Keratinocyte (primary cell): ENCODE measurements around the gene CELF2. TPM values are rescaled to one million over a fixed set of nuclear protein-coding genes. Genes with fewer than 3 reads are reported as not detected.

ENCODE experiments used
- DNase-seq: peaks from one replicate; pipeline ENCODE4 v3.0.0-alpha.2; 2011; ENCODE audit warnings: low read depth, missing footprints, low spot score
- FAIRE-seq: peaks from 2 replicates; lab custom pipeline; 2011; peaks lifted over from hg19 to GRCh38; lab: Jason Lieb, UNC
- H2AFZ ChIP-seq: 2 replicates; pipeline ENCODE4 v1.6.0; 2012; ENCODE audit warnings: low read length, control low read depth, inconsistent platforms; ENCODE audit not compliant: control insufficient read depth
- H3K27ac ChIP-seq: 2 replicates; pipeline ENCODE4 v1.5.1; 2011; ENCODE audit warnings: low read length; ENCODE audit not compliant: control insufficient read depth, insufficient read depth
- H3K27me3 ChIP-seq: 3 replicates; pipeline ENCODE4 v1.6.0; 2011; ENCODE audit warnings: low read length; ENCODE audit not compliant: control insufficient read depth, insufficient read depth; ENCODE audit errors: extremely low read depth
- H3K36me3 ChIP-seq, 2 experiments: 2 replicates in 1 of 2; 3 replicates in 1 of 2; pipeline ENCODE4 v1.5.1; 2011; ENCODE audit warnings: low read length in 2 of 2, mild to moderate bottlenecking in 1 of 2; ENCODE audit not compliant: control insufficient read depth in 2 of 2, insufficient read depth in 2 of 2; ENCODE audit errors: extremely low read depth in 1 of 2
- H3K4me1 ChIP-seq: 3 replicates; pipeline ENCODE4 v1.5.1; 2011; ENCODE audit warnings: low read length; ENCODE audit not compliant: control insufficient read depth, insufficient read depth; ENCODE audit errors: extremely low read depth
- H3K4me2 ChIP-seq: 3 replicates; pipeline ENCODE4 v1.6.0; 2011; ENCODE audit warnings: low read depth, low read length; ENCODE audit not compliant: control insufficient read depth, insufficient read depth; ENCODE audit errors: extremely low read depth
- H3K4me3 ChIP-seq, 3 experiments: fragments of 200-600 bp in 1 of 3; sonication (generic) in 1 of 3; 2 replicates in 2 of 3; 3 replicates in 1 of 3; pipeline ENCODE4 v1.5.1; 2011 to 2016; ENCODE audit warnings: low read length in 3 of 3, mild to moderate bottlenecking in 3 of 3, control low read depth in 2 of 3, inconsistent platforms in 1 of 3, low read depth in 1 of 3, mixed read lengths in 1 of 3, mixed run types in 1 of 3, moderate library complexity in 1 of 3; ENCODE audit not compliant: control insufficient read depth in 2 of 3, insufficient read depth in 2 of 3; ENCODE audit errors: extremely low read depth in 1 of 3
- H3K79me2 ChIP-seq: 2 replicates; pipeline ENCODE4 v1.6.0; 2012; ENCODE audit warnings: low read length; ENCODE audit not compliant: control insufficient read depth, insufficient read depth
- H3K9ac ChIP-seq: 3 replicates; pipeline ENCODE4 v1.6.0; 2011; ENCODE audit warnings: low read length; ENCODE audit not compliant: control insufficient read depth, insufficient read depth; ENCODE audit errors: extremely low read depth
- H3K9me1 ChIP-seq: 3 replicates; pipeline ENCODE4 v1.6.0; 2011; ENCODE audit warnings: low read length; ENCODE audit not compliant: control insufficient read depth, insufficient read depth; ENCODE audit errors: extremely low read depth
- H3K9me3 ChIP-seq: 2 replicates; pipeline ENCODE4 v1.5.1; 2012; ENCODE audit warnings: low read depth, low read length; ENCODE audit not compliant: control insufficient read depth
- H4K20me1 ChIP-seq: 3 replicates; pipeline ENCODE4 v1.6.0; 2011; ENCODE audit warnings: low read length; ENCODE audit not compliant: control insufficient read depth, insufficient read depth; ENCODE audit errors: extremely low read depth
- EZH2 ChIP-seq: IDR thresholded peaks from one replicate; pipeline ENCODE4 v1.6.1; 2012; ENCODE audit warnings: inconsistent platforms, mild to moderate bottlenecking, low read length, moderate library complexity
- dilution Hi-C: fragments of 300-500 bp; cut with MboI; formaldehyde crosslinking; loops from one replicate; pipeline ENCODE4 v1.7.0; 2020; ENCODE audit warnings: low sequenced_read_pairs; ENCODE audit not compliant: extremely low pct_ligation_motif_present
- polyA plus RNA-seq, 5 experiments: library from polyadenylated mRNA; depleted of rRNA in 3 of 5; stranded (reverse) in 3 of 5; stranded (forward) in 1 of 5; unstranded in 1 of 5; fragments of >200 nt; gene quantifications; 1 replicate in 1 of 5; 2 replicates in 3 of 5; 3 replicates in 1 of 5; pipeline versions ENCODE4 v1.2.1 to v1.2.3, GENCODE V29; 2011 to 2012; ENCODE audit warnings: missing spikeins in 2 of 5, low read depth in 1 of 5, low replicate concordance in 1 of 5
- TF ChIP-seq, protein P1 (sequence below), 3 experiments: IDR thresholded peaks in 1 of 3; conservative IDR thresholded peaks in 1 of 3; optimal IDR thresholded peaks in 1 of 3; 2 replicates in 2 of 3; 3 replicates in 1 of 3; pipeline versions ENCODE3 to v1.5.1; 2011; ENCODE audit warnings: low read length in 3 of 3, mild to moderate bottlenecking in 3 of 3, moderate library complexity in 2 of 3, control low read depth in 1 of 3, inconsistent platforms in 1 of 3; ENCODE audit not compliant: insufficient read depth in 2 of 3; ENCODE audit errors: extremely low read depth in 1 of 3

Gene CELF2
- polyA plus RNA-seq, 1 donor (not counting 4 experiments of a cell fraction or from before 2014, with no cell fraction given), result 9.8 TPM

GRCh38 chr10:11049806-11050205 lies 32.1 kb downstream of the CELF2 start:
- H3K27me3 ChIP-seq, result no peaks in the 10 kb centered on the region
- no peaks in the 10 kb centered on the region for H3K36me3 ChIP-seq
- H2AFZ ChIP-seq, result no peak overlapping the region
- no peaks in the 10 kb centered on the region for H3K9me1 ChIP-seq
- no peak for DNase-seq
- H3K4me3 ChIP-seq, result no peak overlapping the region
- no peaks in the 10 kb centered on the region for H3K4me1 ChIP-seq
- no peak for TF ChIP-seq EZH2
- TF ChIP-seq, protein P1, sequence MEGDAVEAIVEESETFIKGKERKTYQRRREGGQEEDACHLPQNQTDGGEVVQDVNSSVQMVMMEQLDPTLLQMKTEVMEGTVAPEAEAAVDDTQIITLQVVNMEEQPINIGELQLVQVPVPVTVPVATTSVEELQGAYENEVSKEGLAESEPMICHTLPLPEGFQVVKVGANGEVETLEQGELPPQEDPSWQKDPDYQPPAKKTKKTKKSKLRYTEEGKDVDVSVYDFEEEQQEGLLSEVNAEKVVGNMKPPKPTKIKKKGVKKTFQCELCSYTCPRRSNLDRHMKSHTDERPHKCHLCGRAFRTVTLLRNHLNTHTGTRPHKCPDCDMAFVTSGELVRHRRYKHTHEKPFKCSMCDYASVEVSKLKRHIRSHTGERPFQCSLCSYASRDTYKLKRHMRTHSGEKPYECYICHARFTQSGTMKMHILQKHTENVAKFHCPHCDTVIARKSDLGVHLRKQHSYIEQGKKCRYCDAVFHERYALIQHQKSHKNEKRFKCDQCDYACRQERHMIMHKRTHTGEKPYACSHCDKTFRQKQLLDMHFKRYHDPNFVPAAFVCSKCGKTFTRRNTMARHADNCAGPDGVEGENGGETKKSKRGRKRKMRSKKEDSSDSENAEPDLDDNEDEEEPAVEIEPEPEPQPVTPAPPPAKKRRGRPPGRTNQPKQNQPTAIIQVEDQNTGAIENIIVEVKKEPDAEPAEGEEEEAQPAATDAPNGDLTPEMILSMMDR (optimal IDR thresholded peaks at IDR 0.05 in 1 of 3, IDR thresholded peaks at IDR 0.05 in 1 of 3, conservative IDR thresholded peaks at IDR 0.05 in 1 of 3; ENCODE audit: extremely low read depth in 1 of 3, insufficient read depth in 2 of 3, low read length in 3 of 3), result no peak
- FAIRE-seq, result no peak
- H4K20me1 ChIP-seq, result no peaks in the 10 kb centered on the region
- no peak overlapping the region for H3K4me2 ChIP-seq
- H3K79me2 ChIP-seq, result no peaks in the 10 kb centered on the region
- H3K9me3 ChIP-seq, result no peaks in the 10 kb centered on the region
- dilution Hi-C loops, result no loop called here
- no peak overlapping the region for H3K27ac ChIP-seq
- no peak overlapping the region for H3K9ac ChIP-seq

DNA sequence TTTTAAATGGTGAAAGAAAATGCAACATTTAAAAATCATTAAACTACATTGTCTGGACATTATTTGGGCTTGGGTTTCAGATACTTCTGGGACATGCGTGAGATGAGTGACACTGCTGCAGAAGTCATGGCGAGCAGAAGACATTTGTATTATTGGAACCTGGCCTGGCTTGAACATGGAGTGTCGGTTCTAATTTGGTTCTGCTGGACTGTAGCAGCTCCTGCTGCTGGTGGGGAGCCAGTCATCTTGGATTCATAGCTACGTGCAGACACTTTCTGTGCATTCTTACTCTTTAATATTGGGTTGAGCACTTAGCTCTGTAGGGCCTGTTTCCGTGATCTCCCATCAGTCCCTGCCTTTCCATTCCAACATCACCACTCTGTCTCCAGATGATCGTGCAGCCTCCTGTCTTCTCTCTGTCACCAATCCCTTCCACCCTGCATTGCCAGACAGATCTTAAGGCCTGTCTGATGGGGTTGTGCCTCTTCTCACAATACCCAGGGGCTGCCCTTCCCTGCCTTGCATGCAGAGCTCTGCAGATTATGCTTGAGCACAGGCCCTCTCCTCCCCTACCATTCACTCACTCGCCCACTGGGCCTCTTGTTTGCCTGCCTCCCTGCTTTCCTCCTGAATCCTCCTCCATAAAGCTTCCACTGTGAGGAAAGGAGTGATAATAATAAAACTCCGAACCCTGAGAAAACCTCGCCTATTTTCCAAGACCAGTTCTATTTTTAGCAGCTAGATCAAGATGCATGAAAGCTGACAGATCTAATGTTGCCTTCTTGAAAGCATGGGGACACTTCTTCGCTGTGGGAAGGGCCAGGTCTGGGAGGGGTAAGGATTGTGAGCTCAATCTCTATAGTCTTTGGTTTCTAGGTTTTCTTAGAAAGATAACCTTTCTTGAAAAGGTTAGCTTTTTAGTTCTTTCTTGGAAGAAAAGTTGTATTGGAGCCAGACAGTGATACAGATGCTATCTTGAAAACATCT lies 32.9 kb downstream of the CELF2 start:
- DNase-seq (no peak), FAIRE-seq (no peak)
- no peak overlapping the region for H2AFZ ChIP-seq
- dilution Hi-C loops, result no loop called here
- H3K79me2 ChIP-seq, result no peaks in the 10 kb centered on the region
- H4K20me1 ChIP-seq, result no peaks in the 10 kb centered on the region
- no peaks in the 10 kb centered on the region for H3K27me3 ChIP-seq
- no peaks in the 10 kb centered on the region for H3K9me3 ChIP-seq
- no peaks in the 10 kb centered on the region for H3K36me3 ChIP-seq
- H3K9ac ChIP-seq, result no peak overlapping the region
- no peak overlapping the region for H3K4me3 ChIP-seq
- no peaks in the 10 kb centered on the region for H3K4me1 ChIP-seq
- TF ChIP-seq, protein P1 (optimal IDR thresholded peaks at IDR 0.05 in 1 of 3, IDR thresholded peaks at IDR 0.05 in 1 of 3, conservative IDR thresholded peaks at IDR 0.05 in 1 of 3; ENCODE audit: extremely low read depth in 1 of 3, insufficient read depth in 2 of 3, low read length in 3 of 3), result no peak
- TF ChIP-seq EZH2, result no peak
- no peak overlapping the region for H3K27ac ChIP-seq
- H3K9me1 ChIP-seq, result no peaks in the 10 kb centered on the region
- no peak overlapping the region for H3K4me2 ChIP-seq
